Lung (tissue), 12 donors: ENCODE data around the gene PTP4A2. TPM values are rescaled to one million over a fixed set of nuclear protein-coding genes. Genes with fewer than 3 reads are reported as not detected.

ENCODE experiments used
- ATAC-seq: fragments of 200-7000 bp; cut with Tn5 transposase; one replicate; pipeline ENCODE4 v1.9.1; 2020; ENCODE audit warnings: moderate number of reproducible peaks; ENCODE audit not compliant: insufficient read depth, low FRiP score
- DNase-seq, 3 donors: peaks; one replicate each; pipeline ENCODE4 v3.0.0-alpha.2; 2013 to 2017
- H3K27ac ChIP-seq, 2 donors: one replicate each; pipeline ENCODE4 v1.5.1; 2013; ENCODE audit warnings: mild to moderate bottlenecking in 2 of 2, moderate library complexity in 2 of 2, control low read depth in 1 of 2, inconsistent platforms in 1 of 2, low read depth in 1 of 2, low read length in 1 of 2
- H3K27me3 ChIP-seq, 3 donors: one replicate each; pipeline ENCODE4 v1.5.1; 2013; ENCODE audit warnings: low read length in 2 of 3; ENCODE audit not compliant: control insufficient read depth in 3 of 3, insufficient read depth in 3 of 3
- H3K36me3 ChIP-seq, 4 donors: one replicate each; pipeline ENCODE4 v1.5.1; 2013; ENCODE audit warnings: low read length in 4 of 4, mild to moderate bottlenecking in 1 of 4, moderate library complexity in 1 of 4; ENCODE audit not compliant: control insufficient read depth in 4 of 4, insufficient read depth in 4 of 4
- H3K4me1 ChIP-seq, 5 donors: one replicate each; pipeline ENCODE4 v1.5.1; 2013; ENCODE audit warnings: low read length in 5 of 5, mild to moderate bottlenecking in 2 of 5, moderate library complexity in 1 of 5; ENCODE audit not compliant: control insufficient read depth in 5 of 5, insufficient read depth in 5 of 5
- H3K4me3 ChIP-seq: one replicate; pipeline ENCODE4 v1.5.1; 2013; ENCODE audit warnings: mild to moderate bottlenecking, control low read depth, moderate library complexity
- H3K9ac ChIP-seq, 2 donors: one replicate each; pipeline ENCODE4 v1.5.1; 2013; ENCODE audit warnings: low read length in 2 of 2, control low read depth in 1 of 2; ENCODE audit not compliant: insufficient read depth in 1 of 2
- H3K9me3 ChIP-seq, 4 donors: one replicate each; pipeline ENCODE4 v1.5.1; 2013; ENCODE audit warnings: low read length in 3 of 4, mild to moderate bottlenecking in 1 of 4, moderate library complexity in 1 of 4; ENCODE audit not compliant: control insufficient read depth in 4 of 4, insufficient read depth in 3 of 4
- CTCF ChIP-seq: IDR thresholded peaks from 2 replicates; pipeline ENCODE4 v1.5.1; 2012; ENCODE audit warnings: mild to moderate bottlenecking; ENCODE audit errors: control extremely low read depth, extremely low read depth
- WGBS, 2 donors: extraction: QIAGEN DNeasy Blood & Tissue Kit; methylation state at CpG; one replicate each; pipeline ENCODE4 v1.1.7; 2013; 5-methylcytosine and 5-hydroxymethylcytosine counted together
- polyA plus RNA-seq, 2 donors: library from polyadenylated mRNA; stranded (reverse); fragments of 200-250 nt; gene quantifications; one replicate each; pipeline ENCODE4 v1.2.1, GENCODE V29; 2013
- total RNA-seq, 2 donors: library from RNA; depleted of rRNA in 1 of 2; stranded (reverse); fragments of >200 nt in 1 of 2; gene quantifications; one replicate each; pipeline ENCODE4 v1.2.1, GENCODE V29; 2014 to 2021
- donor health status: control.
- donor health status: control.
- donor health status: Bipolar disorder and iron deficiency.
- donor health status: healthy.
- donor health status: DM: yes; HTN: yes; CAD: no.

The PTP4A2 gene
- total and polyA plus RNA-seq, 4 donors: 90.4 to 274 (median 163) TPM

DNA sequence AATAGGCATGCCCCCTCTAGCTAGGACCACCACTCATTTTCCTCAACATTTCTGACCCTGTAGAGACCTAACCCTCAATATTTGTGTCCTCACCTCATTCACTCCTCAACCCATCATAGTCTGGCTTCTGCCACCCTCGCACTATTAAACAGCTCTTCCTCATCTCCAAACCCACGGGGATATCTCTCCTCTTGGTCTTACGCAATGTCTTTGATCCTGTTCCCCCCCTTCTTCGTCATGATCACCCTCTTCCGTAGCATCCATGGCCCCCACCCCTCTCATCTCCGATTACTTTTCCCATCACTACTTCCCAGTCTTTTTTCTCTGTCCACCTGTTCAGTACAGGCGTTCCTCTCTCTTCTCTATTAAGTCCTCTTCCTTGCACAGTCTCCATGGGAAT lies 70.6 kb downstream of the PTP4A2 start:
- Histone ChIP-seq H3K4me3 (no peak overlapping the region), H3K27me3 (no peaks in the 10 kb centered on the region), H3K4me1 (no peaks in the 10 kb centered on the region), H3K36me3 (no peaks in the 10 kb centered on the region), H3K9me3 (no peaks in the 10 kb centered on the region), H3K27ac (no peak overlapping the region), H3K9ac (no peak overlapping the region)
- no peak for TF ChIP-seq CTCF
- ATAC-seq (no peak), DNase-seq (no peak)
- WGBS, 2 donors: 70 to 75% methylated on average over 7 of the region's 7 CpGs

GRCh38 chr1:31866450-31867032 lies 71.6 kb downstream of the PTP4A2 start:
- Histone ChIP-seq H3K9me3 (no peaks in the 10 kb centered on the region), H3K36me3 (no peaks in the 10 kb centered on the region), H3K27ac (no peak overlapping the region), H3K27me3 (no peaks in the 10 kb centered on the region), H3K4me3 (no peak overlapping the region), H3K4me1 (no peaks in the 10 kb centered on the region), H3K9ac (no peak overlapping the region)
- WGBS, 2 donors: 48 to 70% methylated on average over 5 of the region's 5 CpGs
- no peak for TF ChIP-seq CTCF
- DNase-seq (peak in 1 of 3 donors; percentile 39), ATAC-seq (no peak)

DNA sequence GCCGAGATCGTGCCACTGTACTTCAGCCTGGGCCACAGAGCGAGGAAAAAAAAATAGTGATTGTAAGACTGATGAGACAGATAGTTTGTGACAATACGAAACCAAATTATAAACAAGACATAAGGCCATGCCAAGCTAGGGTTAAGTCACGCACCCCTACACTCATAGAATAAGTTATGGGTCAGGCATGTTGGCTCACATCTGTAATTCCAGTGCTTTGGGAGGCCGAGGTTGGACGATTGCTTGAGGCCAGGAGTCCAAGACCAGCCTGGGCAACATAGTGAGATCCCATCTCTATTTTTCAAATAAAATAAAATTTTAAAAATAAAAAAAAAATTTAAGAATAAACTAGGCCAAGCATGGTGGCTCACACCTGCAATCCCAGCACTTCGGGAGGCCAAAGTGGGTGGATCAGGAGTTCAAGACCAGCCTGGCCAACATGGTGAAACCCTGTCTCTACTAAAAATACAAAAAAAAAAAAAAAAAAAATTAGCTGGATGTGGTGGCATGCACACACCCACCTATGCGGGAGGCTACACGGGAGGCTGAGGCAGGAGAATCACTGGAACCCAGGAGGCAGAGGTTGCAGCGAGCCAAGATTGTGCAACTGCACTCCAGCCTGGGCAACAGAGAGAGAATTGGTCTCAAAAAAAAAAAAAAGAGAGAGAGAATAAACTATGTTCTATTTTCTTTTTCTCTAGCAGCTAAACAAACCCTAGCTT lies 72.3 kb downstream of the PTP4A2 start:
- no peak overlapping the region for H3K9ac ChIP-seq
- no peaks in the 10 kb centered on the region for H3K27me3 ChIP-seq
- no peaks in the 10 kb centered on the region for H3K36me3 ChIP-seq
- ATAC-seq (no peak), DNase-seq (no peak)
- no peaks in the 10 kb centered on the region for H3K4me1 ChIP-seq
- H3K4me3 ChIP-seq: no peak overlapping the region
- H3K27ac ChIP-seq: no peak overlapping the region
- 88 to 92% methylated on average over 11 of the region's 11 CpGs for WGBS, 2 donors
- TF ChIP-seq CTCF: no peak
- H3K9me3 ChIP-seq: no peaks in the 10 kb centered on the region
